Measurements from ENCODE around the gene UBTD2. TPM values are rescaled to one million over a fixed set of nuclear protein-coding genes. Genes with fewer than 3 reads are reported as not detected.

UBTD2 gene
- total and polyA plus RNA-seq, 2 donors from 2014 or later: 12.9 to 17.8 TPM

DNA sequence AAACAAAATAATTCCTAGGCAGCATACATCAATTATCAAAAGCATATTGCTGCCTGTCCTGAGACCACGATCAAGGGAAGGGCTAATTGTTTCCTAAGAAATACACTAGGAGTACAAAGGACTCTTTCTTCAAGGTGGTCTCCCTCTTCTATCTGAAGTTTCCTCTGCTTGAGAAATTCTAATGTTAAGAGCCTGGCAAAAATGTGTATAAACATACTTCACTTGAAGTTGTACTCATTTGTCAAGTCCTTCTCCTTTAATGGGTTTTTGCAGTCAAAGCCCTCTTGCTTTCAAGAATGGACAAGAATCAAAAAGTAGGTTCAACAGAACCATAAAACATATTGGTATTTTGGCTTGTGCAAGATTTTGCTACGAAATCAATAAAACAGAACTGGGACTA, 31.1 kb downstream of the UBTD2 start:
- H3K9me3 ChIP-seq (ENCODE audit: control insufficient read depth in 2 of 3, insufficient read depth in 1 of 3, low read length in 3 of 3): peaks cover 1 to 9% (median 4%) of the 10 kb centered on the region in 3 donors
- intact Hi-C loops (cut with DNase I): no loop called here
- H3K9ac ChIP-seq (ENCODE audit: low read length in 3 of 3): no peak overlapping the region
- no peak for DNase-seq
- TF ChIP-seq, protein P1, sequence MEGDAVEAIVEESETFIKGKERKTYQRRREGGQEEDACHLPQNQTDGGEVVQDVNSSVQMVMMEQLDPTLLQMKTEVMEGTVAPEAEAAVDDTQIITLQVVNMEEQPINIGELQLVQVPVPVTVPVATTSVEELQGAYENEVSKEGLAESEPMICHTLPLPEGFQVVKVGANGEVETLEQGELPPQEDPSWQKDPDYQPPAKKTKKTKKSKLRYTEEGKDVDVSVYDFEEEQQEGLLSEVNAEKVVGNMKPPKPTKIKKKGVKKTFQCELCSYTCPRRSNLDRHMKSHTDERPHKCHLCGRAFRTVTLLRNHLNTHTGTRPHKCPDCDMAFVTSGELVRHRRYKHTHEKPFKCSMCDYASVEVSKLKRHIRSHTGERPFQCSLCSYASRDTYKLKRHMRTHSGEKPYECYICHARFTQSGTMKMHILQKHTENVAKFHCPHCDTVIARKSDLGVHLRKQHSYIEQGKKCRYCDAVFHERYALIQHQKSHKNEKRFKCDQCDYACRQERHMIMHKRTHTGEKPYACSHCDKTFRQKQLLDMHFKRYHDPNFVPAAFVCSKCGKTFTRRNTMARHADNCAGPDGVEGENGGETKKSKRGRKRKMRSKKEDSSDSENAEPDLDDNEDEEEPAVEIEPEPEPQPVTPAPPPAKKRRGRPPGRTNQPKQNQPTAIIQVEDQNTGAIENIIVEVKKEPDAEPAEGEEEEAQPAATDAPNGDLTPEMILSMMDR (IDR thresholded peaks at IDR 0.05; ENCODE audit: borderline replicate concordance, extremely low read depth, insufficient read depth): no peak
- no peak for FAIRE-seq
- no peaks in the 10 kb centered on the region for H3K27me3 ChIP-seq (ENCODE audit: control insufficient read depth, insufficient read depth, low read length)
- no peak overlapping the region for H3K4me3 ChIP-seq (ENCODE audit: low read length in 3 of 3)
- H3K27ac ChIP-seq (ENCODE audit: low read depth in 2 of 2, low read length in 2 of 2): no peak overlapping the region
- H3K4me1 ChIP-seq (ENCODE audit: control insufficient read depth in 2 of 3, insufficient read depth in 2 of 3, low read depth in 1 of 3, low read length in 3 of 3): no peaks in the 10 kb centered on the region
- H3K36me3 ChIP-seq (ENCODE audit: control insufficient read depth in 2 of 3, insufficient read depth in 3 of 3, low read length in 3 of 3): no peaks in the 10 kb centered on the region

DNA sequence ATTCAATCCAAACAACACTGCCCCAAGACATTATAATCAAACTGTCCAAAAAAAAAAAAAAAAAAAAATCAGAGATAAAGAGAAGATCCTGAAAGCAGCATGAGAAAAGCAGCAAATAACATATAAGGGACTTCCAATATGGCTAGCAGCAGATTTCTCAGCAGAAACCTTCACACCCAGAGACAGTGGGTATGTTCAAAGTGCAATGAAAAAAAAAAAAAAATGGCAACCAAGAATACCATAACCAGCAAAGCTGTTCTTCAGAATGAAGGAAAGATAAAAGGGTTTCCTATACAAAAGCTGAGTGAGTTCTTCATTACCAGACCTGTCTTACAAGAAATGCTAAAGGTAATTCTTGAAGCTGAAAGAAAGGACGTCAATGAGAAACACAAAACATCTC, 32.1 kb downstream of the UBTD2 start:
- Histone ChIP-seq H3K27ac (ENCODE audit: low read depth in 2 of 2, low read length in 2 of 2) (no peak overlapping the region), H3K36me3 (ENCODE audit: control insufficient read depth in 2 of 3, insufficient read depth in 3 of 3, low read length in 3 of 3) (no peaks in the 10 kb centered on the region), H3K9me3 (ENCODE audit: control insufficient read depth in 2 of 3, insufficient read depth in 1 of 3, low read length in 3 of 3) (peaks cover 1 to 9% (median 4%) of the 10 kb centered on the region in 3 donors), H3K4me1 (ENCODE audit: control insufficient read depth in 2 of 3, insufficient read depth in 2 of 3, low read depth in 1 of 3, low read length in 3 of 3) (no peaks in the 10 kb centered on the region), H3K27me3 (ENCODE audit: control insufficient read depth, insufficient read depth, low read length) (no peaks in the 10 kb centered on the region), H3K4me3 (ENCODE audit: low read length in 3 of 3) (no peak overlapping the region), H3K9ac (ENCODE audit: low read length in 3 of 3) (no peak overlapping the region)
- FAIRE-seq: no peak
- DNase-seq: no peak
- TF ChIP-seq, protein P1 (IDR thresholded peaks at IDR 0.05; ENCODE audit: borderline replicate concordance, extremely low read depth, insufficient read depth): no peak
- intact Hi-C loops (cut with DNase I): no loop called here

DNA sequence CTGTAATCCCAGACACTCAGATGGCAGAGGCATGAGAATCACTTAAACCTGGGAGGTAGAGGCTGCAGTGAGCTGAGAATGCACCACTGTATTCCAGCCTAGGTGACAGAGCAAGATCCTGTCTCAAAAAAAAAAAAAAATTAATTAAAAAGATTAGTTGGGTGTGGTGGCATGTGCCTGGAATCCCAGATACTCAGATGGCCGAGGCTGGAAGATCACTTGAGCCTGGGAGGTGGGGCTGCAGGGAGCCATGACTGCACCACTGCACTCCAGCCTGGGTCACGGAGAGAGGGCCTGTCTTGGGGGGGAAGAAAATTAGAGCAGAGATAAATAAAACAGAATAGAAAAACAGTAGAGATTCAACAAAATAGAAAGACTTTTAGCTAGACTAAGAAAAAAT, 34.9 kb downstream of the UBTD2 start:
- no peaks in the 10 kb centered on the region for H3K4me1 ChIP-seq (ENCODE audit: control insufficient read depth in 2 of 3, insufficient read depth in 2 of 3, low read depth in 1 of 3, low read length in 3 of 3)
- TF ChIP-seq, protein P1 (IDR thresholded peaks at IDR 0.05; ENCODE audit: borderline replicate concordance, extremely low read depth, insufficient read depth): no peak
- H3K36me3 ChIP-seq (ENCODE audit: control insufficient read depth in 2 of 3, insufficient read depth in 3 of 3, low read length in 3 of 3): no peaks in the 10 kb centered on the region
- no peak overlapping the region for H3K27ac ChIP-seq (ENCODE audit: low read depth in 2 of 2, low read length in 2 of 2)
- no peak overlapping the region for H3K9ac ChIP-seq (ENCODE audit: low read length in 3 of 3)
- intact Hi-C loops (cut with DNase I): no loop called here
- FAIRE-seq (no peak), DNase-seq (no peak)
- peaks cover 1 to 9% (median 4%) of the 10 kb centered on the region in 3 donors for H3K9me3 ChIP-seq (ENCODE audit: control insufficient read depth in 2 of 3, insufficient read depth in 1 of 3, low read length in 3 of 3)
- H3K4me3 ChIP-seq (ENCODE audit: low read length in 3 of 3): no peak overlapping the region
- no peaks in the 10 kb centered on the region for H3K27me3 ChIP-seq (ENCODE audit: control insufficient read depth, insufficient read depth, low read length)

DNA sequence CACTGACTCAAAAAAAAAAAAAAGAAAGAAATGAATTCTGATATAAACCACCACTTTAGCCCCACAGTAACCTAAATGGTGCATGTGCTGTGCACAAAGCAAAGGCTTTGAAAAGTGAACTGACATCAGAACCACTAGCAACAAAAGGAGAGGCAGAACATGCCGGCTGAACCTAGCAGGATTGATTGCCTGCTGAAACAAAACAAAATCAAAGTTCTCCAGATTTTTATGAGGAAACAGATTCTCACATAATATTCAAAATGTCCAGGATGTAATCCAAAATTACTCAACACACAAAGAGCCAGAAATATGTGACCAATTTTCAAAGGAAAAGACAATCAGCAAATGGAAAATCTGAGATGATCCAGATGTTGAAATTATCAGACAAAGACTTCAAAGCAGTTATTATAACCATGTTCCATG, 37.9 kb downstream of the UBTD2 start:
- H3K36me3 ChIP-seq (ENCODE audit: control insufficient read depth in 2 of 3, insufficient read depth in 3 of 3, low read length in 3 of 3): no peaks in the 10 kb centered on the region
- no peak for DNase-seq
- TF ChIP-seq, protein P1 (IDR thresholded peaks at IDR 0.05; ENCODE audit: borderline replicate concordance, extremely low read depth, insufficient read depth): no peak
- intact Hi-C loops (cut with DNase I): no loop called here
- no peak overlapping the region for H3K4me3 ChIP-seq (ENCODE audit: low read length in 3 of 3)
- H3K9me3 ChIP-seq (ENCODE audit: control insufficient read depth in 2 of 3, insufficient read depth in 1 of 3, low read length in 3 of 3): peaks cover 0 to 1% (median 0%) of the 10 kb centered on the region in 3 donors
- no peaks in the 10 kb centered on the region for H3K27me3 ChIP-seq (ENCODE audit: control insufficient read depth, insufficient read depth, low read length)
- H3K27ac ChIP-seq (ENCODE audit: low read depth in 2 of 2, low read length in 2 of 2): no peak overlapping the region
- H3K4me1 ChIP-seq (ENCODE audit: control insufficient read depth in 2 of 3, insufficient read depth in 2 of 3, low read depth in 1 of 3, low read length in 3 of 3): no peaks in the 10 kb centered on the region
- FAIRE-seq: no peak
- no peak overlapping the region for H3K9ac ChIP-seq (ENCODE audit: low read length in 3 of 3)

Measured in kidney (tissue), 14 donors.